OCI-LY3 (cell line): ENCODE results near the gene TRIM67.

Source experiments
- CTCF ChIP-seq: fragments of 200-600, 300-600 bp; sonication (generic); IDR thresholded peaks from 2 replicates; pipeline ENCODE4 v1.5.1; 2014; ENCODE audit warnings: antibody characterized with exemption, low read length, low read depth
- EZH2phosphoT487 ChIP-seq: fragments of 200-600 bp; shearing (Covaris generic); IDR thresholded peaks from 2 replicates; pipeline ENCODE4 v1.6.1; 2018; ENCODE audit warnings: antibody characterized with exemption, mixed run types, low read depth

GRCh38 chr1:231139125-231139649, 22.7 kb upstream of the TRIM67 start:
- no peak for TF ChIP-seq CTCF
- TF ChIP-seq EZH2phosphoT487 = no peak
